ENCODE results near the gene CRAMP1.

GRCh38 chr16:1670371-1670770 lies 58.2 kb downstream of the CRAMP1 start:
- TF ChIP-seq CTCF (IDR thresholded peaks at IDR 0.05) (no peak), POLR2A (IDR thresholded peaks at IDR 0.05) (no peak)
